ENCODE data around the gene CLEC4G.

CLEC4G gene

DNA sequence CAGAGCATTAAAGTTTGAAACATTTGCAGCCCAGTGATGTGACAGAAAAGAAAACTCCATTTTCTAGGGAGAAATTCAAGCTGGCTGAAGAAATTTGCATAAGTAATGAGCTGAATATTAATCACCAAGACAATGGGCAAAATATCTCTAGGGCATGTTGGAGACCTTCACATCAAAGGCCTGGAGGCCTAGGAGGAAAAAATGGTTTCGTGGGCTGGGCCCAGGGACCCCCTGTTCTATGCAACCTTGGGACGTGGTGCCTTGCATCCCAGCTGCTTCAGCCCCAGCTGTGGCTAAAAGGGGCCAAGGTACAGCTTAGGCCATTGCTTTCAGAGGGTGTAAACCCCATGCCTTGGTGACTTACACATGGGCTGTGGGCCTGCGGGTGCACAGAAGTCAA is 25.4 kb upstream of the CLEC4G start:
- no peak for TF ChIP-seq GATA2 (IDR thresholded peaks at IDR 0.05; ENCODE audit: low read depth, low read length)
- TF ChIP-seq GATA3 (IDR thresholded peaks at IDR 0.05; ENCODE audit: low read depth, low read length), result no peak

- TF ChIP-seq GATA2 (IDR thresholded peaks at IDR 0.05; ENCODE audit: low read depth, low read length) (no peak), GATA3 (IDR thresholded peaks at IDR 0.05; ENCODE audit: low read depth, low read length) (no peak)
These were observed 24.3 kb upstream of the CLEC4G start for GRCh38 chr19:7756258-7756657.

GRCh38 chr19:7751157-7751783 is 19.4 kb upstream of the CLEC4G start:
- TF ChIP-seq GATA2 (IDR thresholded peaks at IDR 0.05; ENCODE audit: low read depth, low read length), result no peak
- no peak for TF ChIP-seq GATA3 (IDR thresholded peaks at IDR 0.05; ENCODE audit: low read depth, low read length)

DNA sequence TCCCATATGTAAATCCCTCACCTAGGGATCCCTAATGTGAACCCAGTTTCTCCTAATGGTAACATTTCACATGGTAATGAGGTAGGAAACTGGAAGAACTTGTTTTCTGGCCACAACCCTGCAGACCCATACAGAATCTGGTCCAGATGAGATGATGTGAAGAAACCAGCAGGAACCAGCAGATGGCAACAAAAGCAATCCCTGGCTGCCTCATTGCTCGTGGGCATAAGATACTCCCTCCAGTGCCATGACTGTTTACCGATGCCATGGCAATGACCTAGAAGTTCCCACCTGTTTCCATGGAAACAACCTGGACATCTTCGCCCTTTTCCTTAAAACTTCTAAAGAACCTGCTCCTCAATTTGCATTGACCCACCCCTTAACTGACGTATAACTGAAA is 16.8 kb upstream of the CLEC4G start:
- TF ChIP-seq GATA3 (IDR thresholded peaks at IDR 0.05; ENCODE audit: low read depth, low read length) (no peak), GATA2 (IDR thresholded peaks at IDR 0.05; ENCODE audit: low read depth, low read length) (no peak)

GRCh38 chr19:7748171-7748570 is 16.3 kb upstream of the CLEC4G start:
- TF ChIP-seq GATA2 (IDR thresholded peaks at IDR 0.05; ENCODE audit: low read depth, low read length) (no peak), GATA3 (IDR thresholded peaks at IDR 0.05; ENCODE audit: low read depth, low read length) (no peak)

GRCh38 chr19:7746903-7747884 is 15.3 kb upstream of the CLEC4G start, which contains the start of gene CD209:
CD209 (minus strand) TSS chr19:7747534; CDS start chr19:7747511, 23 bp downstream.
- TF ChIP-seq GATA3 (IDR thresholded peaks at IDR 0.05; ENCODE audit: low read depth, low read length), result no peak
- TF ChIP-seq GATA2 (IDR thresholded peaks at IDR 0.05; ENCODE audit: low read depth, low read length), result no peak

GRCh38 chr19:7744871-7745650 is 13.2 kb upstream of the CLEC4G start:
- TF ChIP-seq GATA2 (IDR thresholded peaks at IDR 0.05; ENCODE audit: low read depth, low read length) (no peak), GATA3 (IDR thresholded peaks at IDR 0.05; ENCODE audit: low read depth, low read length) (no peak)

GRCh38 chr19:7744199-7744786 is 12.4 kb upstream of the CLEC4G start:
- TF ChIP-seq GATA2 (IDR thresholded peaks at IDR 0.05; ENCODE audit: low read depth, low read length), result no peak
- no peak for TF ChIP-seq GATA3 (IDR thresholded peaks at IDR 0.05; ENCODE audit: low read depth, low read length)

DNA sequence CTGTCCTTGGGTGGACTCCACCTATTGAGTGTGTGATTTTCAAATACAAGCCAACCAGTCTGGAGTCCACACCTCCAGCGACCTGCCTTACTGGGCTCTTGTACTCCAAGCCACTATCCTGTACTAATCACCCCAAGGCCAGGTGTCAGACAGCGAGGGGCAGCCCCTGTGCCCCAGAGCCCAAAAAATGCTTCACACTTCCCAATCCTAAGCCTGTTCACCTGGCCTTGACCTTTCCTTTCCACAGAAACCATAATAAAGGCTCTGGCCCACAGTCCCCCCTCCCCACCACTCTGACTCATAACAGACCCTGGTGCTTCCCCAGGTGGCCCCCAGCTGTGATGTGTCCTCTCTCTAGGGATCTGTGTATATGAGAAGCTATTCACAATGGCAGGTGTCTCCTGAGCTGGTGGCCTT is 11.5 kb upstream of the CLEC4G start:
- TF ChIP-seq GATA3 (IDR thresholded peaks at IDR 0.05; ENCODE audit: low read depth, low read length) (no peak), GATA2 (IDR thresholded peaks at IDR 0.05; ENCODE audit: low read depth, low read length) (no peak)

DNA sequence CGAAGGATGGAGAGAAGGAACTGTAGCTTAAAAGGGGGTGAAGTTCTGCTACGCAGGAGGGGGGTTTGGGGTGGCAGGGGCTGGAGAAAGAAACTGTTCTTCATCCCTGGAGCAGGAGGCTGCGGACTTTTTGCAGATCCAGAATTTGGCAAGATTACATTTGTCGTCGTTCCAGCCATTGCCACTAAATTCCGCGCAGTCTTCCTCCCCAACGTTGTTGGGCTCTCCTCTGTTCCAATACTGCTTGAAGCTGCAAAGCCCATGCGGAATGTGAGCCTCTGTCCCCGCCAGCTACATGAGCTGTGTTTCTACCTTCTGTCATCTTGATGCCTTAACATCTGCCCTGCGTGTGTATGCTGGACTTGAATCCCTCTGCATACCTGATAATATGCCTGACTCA is 11.1 kb upstream of the CLEC4G start:
- TF ChIP-seq GATA3 (IDR thresholded peaks at IDR 0.05; ENCODE audit: low read depth, low read length), result no peak
- TF ChIP-seq GATA2 (IDR thresholded peaks at IDR 0.05; ENCODE audit: low read depth, low read length), result no peak

DNA sequence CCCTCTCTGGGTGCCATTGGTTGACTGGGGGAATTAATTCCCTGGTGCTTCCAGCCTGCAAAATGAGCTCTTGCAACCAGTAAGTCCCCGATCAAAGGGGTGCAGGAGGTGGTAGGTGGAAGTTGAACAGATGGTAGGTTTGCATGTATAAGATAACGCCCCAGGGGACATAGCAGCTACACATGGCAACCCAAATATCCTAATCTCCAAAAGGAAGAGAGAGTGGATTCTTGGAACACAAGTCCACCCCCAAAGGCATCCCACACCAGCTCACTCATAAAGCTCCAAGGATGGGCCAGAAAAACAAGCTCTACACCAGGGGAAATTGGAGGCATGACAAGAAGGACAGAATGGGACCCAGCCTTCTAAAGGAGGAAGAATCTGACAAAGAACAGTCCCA is 10.7 kb upstream of the CLEC4G start:
- TF ChIP-seq GATA3 (IDR thresholded peaks at IDR 0.05; ENCODE audit: low read depth, low read length) (no peak), GATA2 (IDR thresholded peaks at IDR 0.05; ENCODE audit: low read depth, low read length) (no peak)

GRCh38 chr19:7740682-7741054 is 8.8 kb upstream of the CLEC4G start:
- TF ChIP-seq GATA3 (IDR thresholded peaks at IDR 0.05; ENCODE audit: low read depth, low read length), result no peak
- no peak for TF ChIP-seq GATA2 (IDR thresholded peaks at IDR 0.05; ENCODE audit: low read depth, low read length)

DNA sequence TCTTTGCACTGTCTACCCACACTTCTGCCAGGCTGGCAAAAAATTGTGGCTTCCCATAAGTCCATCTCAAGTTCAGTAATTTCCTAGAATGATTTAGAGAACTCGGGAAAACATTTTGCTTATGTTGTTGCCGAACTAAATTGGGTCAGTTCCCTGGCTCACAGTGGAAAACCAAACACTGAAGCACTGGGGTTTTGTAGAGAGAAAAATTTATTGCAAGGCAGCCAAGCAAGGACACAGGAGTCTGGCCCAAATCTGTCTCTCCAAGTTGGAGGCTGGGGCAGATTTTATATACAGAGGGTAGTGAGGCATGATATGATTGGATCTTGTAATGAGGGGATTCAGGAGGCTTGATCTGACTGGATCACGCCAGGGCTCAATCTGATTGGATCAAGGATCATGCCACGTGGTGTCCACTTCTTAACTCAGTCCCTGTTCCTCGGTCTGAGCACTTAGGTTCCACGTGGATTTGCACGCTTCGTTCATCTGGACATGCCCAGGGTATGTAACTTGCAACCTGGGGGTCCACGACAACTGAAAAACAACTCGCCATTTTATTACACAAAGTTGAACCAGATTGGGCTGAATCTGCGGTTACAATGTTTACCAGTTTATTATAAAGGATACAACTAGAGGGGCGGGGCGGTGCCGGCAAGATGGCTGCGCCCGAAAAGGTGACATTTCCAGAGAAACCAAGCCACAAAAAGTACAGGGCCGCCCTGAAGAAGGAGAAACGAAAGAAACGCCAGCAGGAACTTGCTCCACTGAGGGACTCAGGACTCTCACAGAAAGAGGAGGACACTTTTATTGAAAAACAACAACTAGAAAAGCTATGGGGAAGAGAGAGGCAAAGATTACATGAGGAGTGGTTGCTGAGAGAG is 8.1 kb upstream of the CLEC4G start:
- TF ChIP-seq GATA3 (IDR thresholded peaks at IDR 0.05; ENCODE audit: low read depth, low read length) (no peak), GATA2 (IDR thresholded peaks at IDR 0.05; ENCODE audit: low read depth, low read length) (no peak)
